ENCODE results near the gene RRP36.
"Not testable (repeated sequence)": the region's sequence is repeated elsewhere in the genome, so short reads cannot be mapped to it uniquely, and the experiment has no call there.

RRP36 gene

GRCh38 chr6:43021270-43022047 lies at the start of gene RRP36:
Gene RRP36 (plus strand): TSS chr6:43021623. CDS start chr6:43021655, 32 bp downstream.
- DNase-seq (ENCODE audit: low read depth in 2 of 2), result peak; percentile 49 to 70

GRCh38 chr6:42971746-42972327 lies 49.6 kb upstream of the RRP36 start:
- no peak for DNase-seq (ENCODE audit: low read depth in 2 of 2)

GRCh38 chr6:42973926-42974325 lies 47.5 kb upstream of the RRP36 start:
- no peak for DNase-seq (ENCODE audit: low read depth in 2 of 2)

GRCh38 chr6:42974919-42975505 lies 46.4 kb upstream of the RRP36 start:
- DNase-seq (ENCODE audit: low read depth in 2 of 2), result no peak

- no peak for DNase-seq (ENCODE audit: low read depth in 2 of 2)
Measured at GRCh38 chr6:42978487-42978838, 43.0 kb upstream of the RRP36 start.

GRCh38 chr6:42978839-42979522 lies 42.4 kb upstream of the RRP36 start, which contains the start of gene PEX6:
Gene PEX6 (minus strand): TSS chr6:42979181. CDS start chr6:42979150, 31 bp downstream.
- peak; percentile 84 to 89 for DNase-seq (ENCODE audit: low read depth in 2 of 2)

GRCh38 chr6:42979523-42980177 lies 41.8 kb upstream of the RRP36 start:
- DNase-seq (ENCODE audit: low read depth in 2 of 2), result no peak

GRCh38 chr6:42981836-42982235 lies 39.6 kb upstream of the RRP36 start:
- no peak for DNase-seq (ENCODE audit: low read depth in 2 of 2)

- DNase-seq (ENCODE audit: low read depth in 2 of 2), result peak; percentile 87 to 95
Measured at GRCh38 chr6:42984001-42984923, 37.2 kb upstream of the RRP36 start, which contains the start of gene PPP2R5D. Gene PPP2R5D (plus strand): TSS chr6:42984570. CDS start chr6:42984678, 108 bp downstream.

GRCh38 chr6:42984924-42985475 lies 36.4 kb upstream of the RRP36 start:
- DNase-seq (ENCODE audit: low read depth in 2 of 2), result no peak

- DNase-seq (ENCODE audit: low read depth in 2 of 2), result no peak
Measured at GRCh38 chr6:42987533-42988451, 33.6 kb upstream of the RRP36 start.

GRCh38 chr6:42988486-42989020 lies 32.9 kb upstream of the RRP36 start:
- DNase-seq (ENCODE audit: low read depth in 2 of 2), result no peak

- no peak for DNase-seq (ENCODE audit: low read depth in 2 of 2)
Measured at GRCh38 chr6:42989923-42990322, 31.5 kb upstream of the RRP36 start.

- no peak for DNase-seq (ENCODE audit: low read depth in 2 of 2)
Measured at GRCh38 chr6:42993445-42993844, 28.0 kb upstream of the RRP36 start.

GRCh38 chr6:42996513-42996912 lies 24.9 kb upstream of the RRP36 start:
- DNase-seq (ENCODE audit: low read depth in 2 of 2), result no peak

GRCh38 chr6:42998205-42998604 lies 23.2 kb upstream of the RRP36 start:
- DNase-seq (ENCODE audit: low read depth in 2 of 2), result not testable (repeated sequence)

GRCh38 chr6:43001843-43002242 lies 19.6 kb upstream of the RRP36 start:
- no peak for DNase-seq (ENCODE audit: low read depth in 2 of 2)

GRCh38 chr6:43005844-43006243 lies 15.6 kb upstream of the RRP36 start:
- no peak for DNase-seq (ENCODE audit: low read depth in 2 of 2)

GRCh38 chr6:43006251-43006650 lies 15.2 kb upstream of the RRP36 start:
- no peak for DNase-seq (ENCODE audit: low read depth in 2 of 2)
